GM03348 (cell line): ENCODE results near the gene BTBD3.

Experiments used
- DNase-seq: peaks from one replicate; pipeline ENCODE4 v3.0.0; 2012; ENCODE audit warnings: low spot score

Gene BTBD3

DNA sequence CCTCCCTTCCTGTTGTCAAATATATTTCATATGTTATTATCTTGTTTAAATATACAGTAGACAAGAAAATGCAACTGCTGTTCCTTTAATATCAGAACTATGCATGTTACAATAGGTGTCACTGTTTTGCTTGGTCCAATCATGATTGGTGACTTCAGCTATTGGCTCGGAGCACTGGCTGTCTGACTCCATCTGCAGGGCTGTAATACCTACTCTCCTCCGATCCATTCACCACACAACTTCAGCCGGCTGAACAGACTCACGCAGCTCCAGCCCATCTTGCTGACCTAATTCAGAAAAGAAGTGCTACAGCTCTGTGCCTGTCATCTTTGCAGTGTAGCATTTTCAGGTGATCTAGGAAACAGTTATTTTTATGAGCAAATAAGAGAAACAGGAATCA, at the start of gene BTBD3:
Gene BTBD3 (plus strand): TSS at position 231 of the 400 bp plus-strand sequence. CDS start 383 bp downstream, outside the sequence.
- peak; percentile 56 for DNase-seq

DNA sequence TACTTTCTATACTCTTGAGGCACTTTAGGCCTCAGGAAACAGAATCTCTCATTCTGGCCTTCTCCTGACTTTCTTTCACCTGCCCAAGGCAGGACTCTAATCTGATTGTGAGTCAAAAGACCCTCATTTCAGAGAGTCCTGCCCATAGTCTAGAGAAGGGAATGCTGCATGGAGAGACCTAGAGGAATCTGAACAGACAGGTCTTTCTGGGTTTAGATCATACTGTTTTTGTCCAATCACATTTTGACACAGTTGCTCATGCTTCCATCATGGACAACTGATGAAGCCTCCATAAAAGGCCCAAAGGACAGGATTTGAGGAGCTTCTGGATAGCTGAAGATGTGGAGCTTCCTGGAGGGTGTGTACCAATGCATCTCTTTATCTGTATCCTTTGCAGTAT, 48.1 kb upstream of the BTBD3 start:
- DNase-seq = no peak

DNA sequence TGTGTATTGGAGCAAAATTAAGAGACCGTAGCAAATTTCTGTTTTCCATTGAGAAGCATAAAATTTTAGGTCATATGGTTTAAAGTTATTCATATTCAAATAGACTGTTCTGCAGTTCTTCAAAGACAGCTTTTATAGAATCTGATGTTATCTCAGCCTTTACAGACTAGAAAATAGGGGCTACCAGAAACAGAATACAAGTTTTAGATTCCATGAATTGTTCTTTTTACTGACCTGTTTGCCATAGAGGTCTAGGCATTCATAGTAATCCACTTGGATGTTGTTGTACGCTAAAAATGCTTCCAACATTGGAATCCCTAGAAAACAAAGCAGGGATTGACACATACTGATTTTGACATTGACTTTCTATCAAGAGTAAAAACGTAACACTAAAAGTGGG, 47.3 kb upstream of the BTBD3 start:
- no peak for DNase-seq

DNA sequence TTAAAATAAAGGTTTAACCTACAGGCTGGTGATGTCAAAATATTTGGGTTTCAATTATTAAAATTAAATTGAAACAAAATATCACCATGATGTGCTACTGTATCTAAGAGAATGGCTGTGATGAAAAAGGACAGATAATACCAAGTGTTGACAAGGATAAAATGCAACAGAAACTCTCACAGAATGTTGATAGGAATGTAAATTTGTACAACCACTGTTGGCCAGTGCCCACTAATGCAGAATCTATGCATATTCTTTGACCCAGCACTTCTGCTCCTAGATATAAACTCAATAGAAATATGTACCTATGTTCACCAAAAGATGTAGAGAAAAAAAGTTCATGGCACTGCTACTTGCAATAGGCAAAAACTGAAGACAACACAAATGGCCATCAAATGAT, 41.1 kb upstream of the BTBD3 start:
- DNase-seq = no peak

DNA sequence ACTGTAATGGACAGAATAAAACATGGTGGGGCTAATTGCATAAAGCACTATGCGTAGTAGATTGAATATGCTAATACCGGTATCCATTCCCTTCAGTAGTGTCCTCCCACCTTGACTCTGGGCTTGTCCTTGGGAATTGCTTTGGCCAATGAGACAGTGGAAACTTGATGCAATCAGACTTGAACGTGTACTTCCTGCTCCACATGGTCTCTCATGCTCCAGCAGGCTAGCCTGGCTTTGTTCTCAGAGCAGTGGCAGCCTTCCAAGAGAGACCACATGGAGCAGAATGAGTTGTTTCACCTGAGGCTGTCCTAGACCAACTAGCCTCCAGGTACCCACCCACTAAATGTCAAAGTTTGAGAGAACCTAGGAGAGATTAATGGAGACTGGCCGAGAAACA, 37.0 kb upstream of the BTBD3 start:
- no peak for DNase-seq

DNA sequence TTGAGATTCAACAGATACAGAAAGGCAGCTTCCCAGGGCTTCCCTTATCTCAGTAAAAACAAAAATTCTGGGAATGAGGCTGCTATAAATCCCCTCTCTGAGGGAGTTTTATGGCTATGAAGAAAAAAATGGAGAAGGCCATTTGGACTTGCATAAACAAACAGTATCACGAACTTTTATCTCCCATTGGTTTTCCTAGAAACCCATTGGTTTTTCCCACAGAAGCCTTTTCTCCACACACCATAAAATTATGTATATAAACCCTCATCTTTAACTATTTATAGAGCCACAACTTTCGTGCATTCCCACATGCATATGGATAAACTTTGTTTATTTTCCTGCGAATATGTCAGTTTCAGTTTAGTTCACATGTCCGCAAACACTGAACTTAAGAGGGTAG, 36.2 kb upstream of the BTBD3 start:
- DNase-seq = no peak

DNA sequence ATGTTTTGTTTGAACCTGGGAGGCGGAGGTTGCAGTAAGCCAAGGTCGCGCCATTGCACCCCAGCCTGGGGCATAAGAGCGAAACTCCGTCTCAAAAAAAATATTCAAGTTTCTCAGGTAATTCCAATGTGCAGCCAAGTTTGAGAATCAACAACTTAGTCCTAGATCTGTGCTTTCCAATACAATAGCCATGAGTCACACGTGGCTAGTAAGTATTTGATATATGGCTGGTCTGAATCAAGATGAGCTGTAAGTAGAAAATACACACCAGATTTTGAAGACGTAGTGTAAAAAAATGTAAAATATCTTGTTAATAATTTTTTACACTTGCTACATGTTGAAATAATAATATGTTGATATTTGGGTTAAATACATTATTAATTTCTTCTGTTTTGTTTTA, 35.0 kb upstream of the BTBD3 start:
- no peak for DNase-seq

DNA sequence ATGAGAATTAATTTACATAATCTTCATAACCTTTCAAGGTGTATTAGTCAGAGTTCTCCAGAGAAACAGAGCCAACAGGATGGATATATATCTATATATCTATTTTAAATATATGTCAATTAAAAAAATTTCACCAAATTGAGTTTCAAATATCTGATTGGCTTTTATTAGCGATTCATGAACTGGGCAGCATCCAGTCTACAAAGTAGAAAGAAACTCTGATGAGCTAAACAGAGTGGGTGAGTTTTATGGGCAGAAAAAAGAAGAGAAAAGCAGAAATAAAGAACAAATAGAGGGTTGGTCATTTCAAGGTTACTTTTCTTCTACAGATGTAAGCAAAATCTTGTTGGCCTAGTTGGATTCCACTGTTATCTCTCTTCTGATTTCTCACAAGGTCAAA, 29.0 kb upstream of the BTBD3 start:
- no peak for DNase-seq

DNA sequence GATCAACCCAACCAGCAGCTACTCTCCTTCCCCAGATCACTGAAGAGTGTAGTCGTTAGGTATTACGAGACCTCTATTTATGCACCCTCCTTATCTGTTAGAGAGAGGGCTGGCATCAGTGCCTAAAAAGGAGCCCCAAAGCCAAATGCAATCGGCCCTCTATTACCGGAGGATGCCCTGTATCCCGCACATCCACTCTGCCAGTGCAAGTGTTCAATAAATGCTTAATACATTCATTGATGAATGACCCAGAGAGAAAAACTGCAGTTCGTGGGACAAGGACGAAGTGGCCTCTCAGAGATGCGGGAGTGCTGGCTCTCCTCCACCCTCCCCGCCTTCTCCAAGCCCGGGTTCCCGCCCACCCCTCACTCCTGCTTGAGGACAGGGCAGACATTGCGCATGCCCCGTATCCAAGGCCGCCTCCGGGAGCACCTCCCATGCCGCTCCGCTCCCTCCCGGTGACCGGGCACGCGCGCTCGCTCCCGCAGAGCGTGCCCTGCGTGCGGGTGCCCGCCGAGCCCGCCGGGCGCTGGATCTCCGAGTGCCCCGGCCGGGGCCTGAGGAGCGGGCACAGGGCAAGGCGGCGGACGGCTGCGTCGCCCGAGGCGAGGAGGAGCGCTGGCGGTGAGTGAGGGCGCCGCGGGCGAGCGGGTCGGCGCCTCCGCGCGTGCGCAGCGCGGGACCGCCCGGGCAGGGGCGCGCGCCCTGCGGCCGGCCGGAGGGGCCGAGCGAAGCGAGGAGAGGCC, 27.2 kb upstream of the BTBD3 start:
- DNase-seq = peak; percentile 97

DNA sequence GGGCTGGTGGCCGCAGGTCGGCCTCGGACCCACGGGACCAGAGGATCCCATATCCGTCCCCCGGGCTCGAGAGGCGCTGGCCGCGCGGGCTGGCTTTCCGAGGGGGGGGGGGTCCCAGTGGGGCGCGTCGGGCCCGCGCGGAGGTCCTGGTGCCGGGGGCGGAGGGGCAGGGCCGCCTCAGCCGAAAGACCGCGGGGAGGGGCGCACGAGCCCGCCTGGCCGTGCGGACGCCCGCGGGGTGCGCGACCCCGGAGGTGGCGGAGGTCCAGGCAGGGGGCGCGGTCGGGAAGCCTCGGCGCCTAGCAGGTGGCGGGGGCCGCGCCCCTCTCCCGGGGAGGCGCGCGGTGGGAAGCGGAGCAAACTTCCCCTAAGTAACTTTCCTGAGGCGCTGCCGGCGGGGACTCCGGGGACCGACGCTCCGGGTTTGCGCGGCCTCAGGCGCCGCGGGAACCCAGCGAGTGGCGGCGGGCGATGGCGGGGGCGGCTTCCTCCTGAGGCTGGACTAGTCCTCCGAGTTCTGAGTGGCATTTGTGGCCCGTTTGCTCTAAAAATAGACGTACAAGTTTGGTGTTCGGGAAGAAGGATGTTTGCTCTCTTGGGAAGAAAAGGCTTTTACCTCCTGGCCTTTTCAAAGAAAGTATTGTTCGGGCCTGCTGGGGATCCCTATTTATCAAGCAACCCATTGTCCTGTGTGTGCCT, 26.5 kb upstream of the BTBD3 start:
- DNase-seq = peak; percentile 58

DNA sequence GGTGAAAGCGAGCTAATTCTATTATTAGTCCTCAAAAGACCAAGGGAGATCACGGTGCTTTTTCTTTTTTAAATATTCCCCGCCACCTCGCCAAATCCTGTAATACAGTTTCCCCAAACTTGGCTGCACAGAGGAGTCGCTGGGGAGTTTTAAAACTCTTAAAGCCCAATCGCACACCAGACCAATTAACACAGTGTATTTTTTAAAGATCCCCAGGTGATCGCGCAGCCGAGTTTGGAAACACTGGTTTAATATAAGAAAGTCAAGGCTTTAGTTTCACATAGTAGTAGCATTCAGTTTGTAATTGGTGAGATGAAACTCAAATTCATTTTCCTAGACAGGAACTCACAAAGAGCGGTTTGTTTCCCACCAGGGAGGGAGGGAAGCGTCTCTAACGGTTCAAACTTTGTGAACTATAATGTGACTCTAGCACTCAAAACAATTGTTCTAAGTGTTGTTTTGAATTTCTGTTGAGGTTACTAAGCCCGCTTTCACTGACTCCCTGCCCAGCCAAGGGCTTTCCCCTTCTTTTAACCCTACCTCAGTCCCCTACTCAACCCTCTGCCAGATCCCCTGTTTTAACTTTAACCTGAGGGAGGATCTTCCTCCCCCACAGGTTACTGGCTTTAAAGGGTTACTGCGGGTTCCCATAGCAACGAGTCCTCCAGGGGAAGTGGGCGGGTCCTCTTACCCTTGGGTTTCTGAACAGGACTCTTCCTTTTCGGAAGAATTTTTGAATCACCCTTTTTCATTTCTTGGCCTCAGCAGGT, 25.7 kb upstream of the BTBD3 start:
- DNase-seq = peak; percentile 71

DNA sequence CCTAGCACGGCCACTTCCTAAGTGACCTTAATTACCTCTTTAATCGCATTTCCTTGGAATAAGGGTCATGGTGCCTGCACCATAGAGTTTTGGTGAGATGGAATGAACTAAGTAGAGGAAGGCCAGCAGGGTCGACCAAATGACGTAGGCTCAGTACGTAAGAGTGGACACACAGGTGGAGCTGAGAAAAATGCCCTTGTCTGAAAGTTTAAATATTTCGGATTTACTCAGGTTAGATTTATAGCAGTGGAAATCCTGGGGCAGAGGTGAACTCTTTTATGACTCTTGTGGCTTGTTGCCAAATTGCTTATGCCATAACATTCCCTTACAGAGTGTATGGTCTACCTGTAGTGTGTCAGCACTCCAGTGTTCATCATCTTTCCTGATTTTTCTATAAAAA, 23.6 kb upstream of the BTBD3 start:
- no peak for DNase-seq

DNA sequence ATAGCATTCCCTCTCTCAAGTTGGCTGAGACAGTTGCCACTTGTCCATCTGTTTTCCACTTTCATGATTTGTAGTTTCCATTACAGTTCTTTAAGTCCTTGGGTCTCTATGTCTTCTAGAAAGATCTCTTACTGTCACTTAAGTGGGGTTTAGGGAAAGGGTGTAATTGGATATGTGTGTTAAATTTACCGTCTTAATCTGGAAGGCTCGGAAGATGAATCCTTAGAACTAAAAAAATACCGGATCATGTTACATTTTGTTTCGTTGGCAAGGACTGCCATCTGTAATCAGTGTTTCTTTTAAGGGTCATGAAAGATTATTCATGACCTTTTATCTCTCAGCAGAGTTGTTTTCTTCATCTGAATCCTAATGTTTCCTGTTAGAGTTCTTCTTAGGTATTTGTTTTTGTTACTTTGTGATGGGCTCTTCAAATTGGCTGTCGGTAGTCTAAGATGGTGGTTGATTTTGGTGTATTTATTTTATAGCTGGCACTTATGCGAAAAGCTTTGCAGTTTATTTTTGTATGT, 21.8 kb upstream of the BTBD3 start:
- no peak for DNase-seq

DNA sequence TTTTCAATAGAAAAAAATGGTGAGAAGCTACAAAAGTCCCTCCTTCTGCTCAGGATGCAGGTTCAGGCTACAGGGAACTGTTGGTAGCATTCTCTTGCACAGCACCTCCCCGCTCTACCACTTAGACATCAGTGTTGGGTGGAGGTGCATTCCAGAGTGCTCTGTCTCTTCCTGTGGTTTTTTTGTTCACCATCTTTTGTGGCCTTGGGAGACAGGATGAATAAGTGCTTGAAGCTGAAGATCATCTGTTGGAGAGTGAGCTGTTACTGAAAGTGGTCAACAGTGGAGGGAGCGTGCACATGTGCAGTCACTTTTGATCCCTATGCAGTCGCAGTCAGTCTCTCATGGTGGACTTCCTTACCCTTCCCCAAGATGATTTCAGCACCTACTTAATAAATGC, 16.6 kb upstream of the BTBD3 start:
- peak; percentile 81 for DNase-seq

DNA sequence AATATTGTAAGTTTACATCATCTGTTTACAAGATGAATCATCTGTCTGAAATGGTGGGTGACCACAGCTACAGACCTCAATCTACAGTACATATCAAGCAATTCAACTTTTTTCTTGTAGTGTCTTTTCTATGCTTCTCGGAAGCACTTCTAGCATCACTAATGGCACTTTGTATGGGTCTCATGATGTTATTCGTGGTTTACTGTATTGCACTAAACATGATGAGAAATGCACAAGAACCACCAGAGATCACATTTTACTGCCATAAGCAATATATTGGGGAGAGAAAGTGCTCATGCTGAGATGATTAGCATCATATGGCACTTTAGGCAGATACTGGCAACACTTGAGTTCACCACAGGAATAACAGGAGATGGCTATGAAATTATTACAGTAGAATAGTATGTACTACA, 15.4 kb upstream of the BTBD3 start:
- DNase-seq = peak; percentile 13

DNA sequence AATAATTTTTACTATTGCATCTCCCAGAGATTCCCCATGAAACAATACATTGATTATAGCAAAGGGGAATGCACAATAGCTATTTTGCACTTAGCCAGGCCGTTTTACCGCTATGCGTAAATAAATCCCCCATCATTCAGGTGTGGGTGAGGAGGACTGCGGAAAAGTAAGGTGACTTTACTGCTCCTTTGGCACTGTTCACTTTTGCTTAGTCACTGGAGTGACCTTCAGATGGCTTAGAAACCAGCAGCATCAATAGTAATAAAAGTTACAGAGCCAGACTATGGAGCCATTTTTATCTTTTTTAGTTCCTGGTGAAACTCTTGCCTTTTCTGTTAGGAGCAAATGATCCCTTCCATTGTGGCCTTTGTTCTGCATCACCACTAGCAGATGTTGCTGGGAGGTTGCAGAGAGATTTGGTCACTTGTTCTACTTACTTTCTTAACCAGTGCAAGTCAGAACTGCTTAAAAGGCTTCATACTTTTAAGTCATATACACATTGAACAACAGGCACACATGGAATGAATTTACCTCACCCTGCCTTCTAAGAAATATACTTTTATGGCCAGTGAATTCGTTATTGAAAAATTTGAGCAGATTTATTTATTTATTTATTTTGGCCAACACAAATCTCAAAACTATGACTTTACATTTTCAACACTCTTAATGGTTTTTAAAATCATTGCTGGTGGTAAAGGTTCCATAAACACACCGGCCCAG, 12.1 kb upstream of the BTBD3 start:
- DNase-seq = no peak

DNA sequence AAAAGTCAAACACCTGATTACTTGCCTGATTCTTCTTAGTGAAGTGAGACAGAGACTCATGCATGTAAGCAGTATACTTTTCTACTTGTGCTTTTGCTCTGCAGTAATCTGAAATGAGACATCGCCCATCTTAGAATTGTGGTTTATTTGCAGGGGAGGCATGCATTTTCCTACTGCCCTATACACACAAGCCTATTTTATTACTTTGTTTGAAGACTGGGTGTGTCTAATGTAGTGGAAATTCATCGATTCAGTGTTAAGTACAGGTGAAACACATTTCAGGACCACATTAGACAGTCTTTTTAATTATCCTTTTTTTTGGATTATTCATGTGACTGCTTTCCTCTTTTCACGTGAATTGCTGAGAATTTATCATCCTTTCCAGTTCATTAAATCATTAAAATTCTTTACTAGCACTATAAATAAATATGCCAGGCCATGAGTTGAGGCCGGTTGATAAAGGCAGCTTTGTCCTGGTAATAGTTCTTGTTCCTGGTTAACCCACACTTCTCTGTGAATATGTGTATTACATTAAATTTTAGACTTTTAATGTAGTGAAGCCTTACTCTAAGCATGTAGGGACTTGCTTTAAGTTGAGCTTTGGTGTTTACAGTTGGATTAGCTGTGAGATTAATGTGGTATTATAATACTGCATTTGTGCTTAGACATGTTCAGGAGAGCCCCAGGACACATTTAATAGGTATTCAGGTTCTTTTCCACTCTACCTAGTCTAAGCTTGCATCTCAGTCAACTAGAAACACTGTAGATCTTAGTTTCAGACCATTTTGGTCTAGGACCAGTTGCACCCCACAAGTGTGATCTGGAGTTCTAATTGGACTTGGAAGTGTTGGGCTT, 10.8 kb upstream of the BTBD3 start:
- no peak for DNase-seq

DNA sequence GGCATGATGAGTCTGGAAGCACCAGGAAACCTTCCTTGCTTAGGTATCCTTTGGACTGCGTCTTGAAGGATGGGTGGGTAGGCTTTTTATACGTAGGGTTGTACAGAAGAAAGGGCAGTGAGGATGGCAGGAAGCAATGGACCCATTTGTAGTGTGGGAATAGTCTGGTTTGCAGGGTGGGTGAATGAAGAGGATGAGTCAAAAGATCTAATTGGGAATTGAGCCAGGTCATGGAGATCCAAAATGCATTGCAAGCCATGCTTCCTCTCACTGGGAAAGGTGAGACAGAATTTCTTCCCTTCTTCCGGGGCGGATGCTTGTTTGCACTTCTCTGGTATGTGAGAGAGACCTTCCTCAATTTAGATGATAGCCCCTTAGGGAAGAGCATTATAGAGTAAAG, 10.1 kb upstream of the BTBD3 start:
- DNase-seq = no peak

DNA sequence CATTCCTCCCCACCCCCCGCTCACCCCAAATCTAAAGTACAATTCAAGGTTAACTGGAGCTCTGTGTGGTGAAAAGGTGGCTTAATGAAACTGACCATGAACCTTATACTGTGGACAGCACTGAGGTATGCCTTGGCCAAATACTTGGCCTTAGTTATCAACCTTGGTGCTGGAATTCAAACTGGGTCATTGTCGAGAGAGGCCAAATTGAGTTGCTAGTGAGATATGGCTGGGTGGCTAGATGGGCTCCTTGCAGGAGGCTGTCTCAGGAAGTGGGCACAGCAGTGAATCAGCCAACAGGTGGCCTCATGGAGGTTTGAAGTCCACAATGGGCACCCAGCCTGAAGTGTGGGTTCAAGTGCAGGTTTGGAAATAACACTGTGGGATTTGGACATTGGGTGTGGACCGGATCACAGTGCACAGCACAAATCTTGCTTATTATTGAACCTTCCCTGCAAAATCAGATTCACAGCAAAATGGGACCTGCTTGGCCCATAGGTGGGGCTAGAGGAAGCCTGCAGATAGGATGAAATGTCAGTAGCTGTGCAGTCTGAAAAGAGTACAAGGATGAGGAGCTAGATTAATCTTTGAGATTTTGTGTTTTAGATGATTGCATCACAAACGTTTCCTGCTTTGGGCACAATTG, 5.6 kb upstream of the BTBD3 start:
- no peak for DNase-seq

DNA sequence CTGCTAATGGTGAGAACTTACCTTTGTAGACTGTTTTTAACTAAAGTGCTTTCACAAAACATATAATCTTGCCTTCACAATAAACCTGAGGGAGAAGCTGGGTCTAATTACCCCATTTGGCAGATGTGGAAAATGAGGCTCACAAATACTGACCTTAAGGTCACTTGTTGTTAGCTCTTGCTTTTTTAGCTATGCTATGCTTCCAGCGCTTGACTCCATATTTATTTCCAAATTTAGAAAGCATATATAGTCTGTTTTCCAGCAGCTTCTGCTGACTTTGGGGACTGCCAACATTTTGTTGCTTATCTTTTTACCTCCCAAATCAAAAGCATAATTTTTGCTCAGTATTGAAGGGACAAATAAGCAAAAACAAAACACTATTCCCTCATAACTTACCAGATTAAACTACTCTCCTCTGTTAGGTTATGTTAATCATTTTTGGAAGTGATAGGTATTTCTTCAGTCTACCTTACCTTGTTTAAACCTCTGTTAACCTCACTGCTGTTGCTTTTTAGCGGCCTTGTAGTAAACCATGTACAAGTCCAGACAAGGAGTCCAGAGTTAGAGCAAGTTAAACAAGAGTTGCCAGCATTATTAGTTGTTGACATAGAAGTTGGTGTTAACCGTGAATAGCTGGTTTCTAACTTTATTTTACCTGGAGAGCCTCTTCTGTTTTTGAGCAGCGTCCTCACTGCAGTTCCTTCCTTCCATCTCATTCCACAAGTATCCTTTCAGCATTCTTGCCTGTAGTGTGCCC, 4.9 kb upstream of the BTBD3 start:
- DNase-seq = no peak
